OCI-LY1 (cell line): ENCODE measurements around the gene GRK5.

Experiments
- H2AFZ ChIP-seq: fragments of 200-600 bp; sonication (generic), shearing (Covaris generic); 2 replicates; pipeline ENCODE4 v1.6.0; 2014; ENCODE audit warnings: antibody characterized with exemption, mild to moderate bottlenecking, low read length
- H3F3A ChIP-seq: fragments of 200-600 bp; sonication (generic), shearing (Covaris generic); 2 replicates; pipeline ENCODE4 v1.6.0; 2014; ENCODE audit warnings: mild to moderate bottlenecking, antibody characterized with exemption, low read length, moderate library complexity; ENCODE audit not compliant: insufficient read depth
- H3K27ac ChIP-seq: fragments of 200-600 bp; sonication (generic); 2 replicates; pipeline ENCODE4 v1.5.1; 2014; ENCODE audit warnings: low read length, mixed run types, mild to moderate bottlenecking, low read depth; ENCODE audit not compliant: poor library complexity, severe bottlenecking
- H3K27me3 ChIP-seq: fragments of 200-600 bp; sonication (generic); 2 replicates; pipeline ENCODE4 v1.6.0; 2014; ENCODE audit warnings: antibody characterized with exemption, mild to moderate bottlenecking, low read length, moderate library complexity; ENCODE audit not compliant: insufficient read depth
- H3K36me3 ChIP-seq: fragments of 200-600 bp; sonication (generic); 2 replicates; pipeline ENCODE4 v1.6.1; 2014; ENCODE audit warnings: mild to moderate bottlenecking, antibody characterized with exemption, low read length, moderate library complexity, mixed read lengths; ENCODE audit not compliant: insufficient read depth
- H3K4me1 ChIP-seq: fragments of 200-600 bp; sonication (generic); 2 replicates; pipeline ENCODE4 v1.5.1; 2014; ENCODE audit warnings: mild to moderate bottlenecking, low read length, moderate library complexity; ENCODE audit not compliant: insufficient read depth, severe bottlenecking
- H3K4me2 ChIP-seq: fragments of 200-600 bp; sonication (generic), shearing (Covaris generic); 2 replicates; pipeline ENCODE4 v1.6.1; 2014; ENCODE audit warnings: low read length
- H3K4me3 ChIP-seq: fragments of 200-600 bp; sonication (generic); 2 replicates; pipeline ENCODE4 v1.5.1; 2014; ENCODE audit warnings: low read length, low read depth, mild to moderate bottlenecking, mixed read lengths; ENCODE audit not compliant: poor library complexity, severe bottlenecking
- H3K79me2 ChIP-seq: fragments of 200-600 bp; shearing (Covaris generic); 2 replicates; pipeline ENCODE4 v1.6.1; 2016; ENCODE audit warnings: mixed run types, low read length, mixed read lengths; ENCODE audit not compliant: insufficient read depth
- H3K9ac ChIP-seq: fragments of 200-600 bp; sonication (generic), shearing (Covaris generic); 2 replicates; pipeline ENCODE4 v1.6.1; 2014; ENCODE audit warnings: mild to moderate bottlenecking, low read length, mixed read lengths
- H3K9me2 ChIP-seq: fragments of 200-600 bp; sonication (generic), shearing (Covaris generic); 2 replicates; pipeline ENCODE4 v1.6.1; 2014; ENCODE audit warnings: low read depth, mild to moderate bottlenecking, low read length, mixed read lengths
- H3K9me3 ChIP-seq: fragments of 200-600 bp; shearing (Covaris generic); 2 replicates; pipeline ENCODE4 v1.6.1; 2014; ENCODE audit warnings: low read length, mixed read lengths
- H4K20me1 ChIP-seq: fragments of 200-600 bp; sonication (generic), shearing (Covaris generic); 2 replicates; pipeline ENCODE4 v1.6.0; 2016; ENCODE audit warnings: mild to moderate bottlenecking, low read length; ENCODE audit not compliant: insufficient read depth
- CTCF ChIP-seq: fragments of 200-600 bp; sonication (generic), shearing (Covaris generic); IDR thresholded peaks from 2 replicates; pipeline ENCODE4 v1.5.1; 2017; ENCODE audit warnings: mild to moderate bottlenecking, antibody characterized with exemption, low read length, moderate library complexity, mixed read lengths
- EZH2 ChIP-seq: fragments of 200-600 bp; sonication (generic), shearing (Covaris generic); IDR thresholded peaks from 2 replicates; pipeline ENCODE4 v1.8.0; 2017; ENCODE audit warnings: borderline replicate concordance, mixed run types, mild to moderate bottlenecking, antibody characterized with exemption, low read length, moderate library complexity, mixed read lengths

The GRK5 gene

GRCh38 chr10:119243967-119244366 is 36.6 kb downstream of the GRK5 start:
- no peaks in the 10 kb centered on the region; the same call in 1 of the 2 replicates for H3K27me3 ChIP-seq
- H3K9me3 ChIP-seq: no peaks in the 10 kb centered on the region
- no peaks in the 10 kb centered on the region for H3F3A ChIP-seq
- no peak overlapping the region for H3K4me2 ChIP-seq
- TF ChIP-seq CTCF (no peak), EZH2 (no peak)
- no peaks in the 10 kb centered on the region for H3K4me1 ChIP-seq
- H3K4me3 ChIP-seq: no peak overlapping the region
- no peaks in the 10 kb centered on the region for H4K20me1 ChIP-seq
- H2AFZ ChIP-seq: no peak overlapping the region
- H3K9me2 ChIP-seq: no peaks in the 10 kb centered on the region
- H3K27ac ChIP-seq: no peak overlapping the region
- H3K36me3 ChIP-seq: no peaks in the 10 kb centered on the region
- no peaks in the 10 kb centered on the region for H3K79me2 ChIP-seq
- no peak overlapping the region for H3K9ac ChIP-seq

- Histone ChIP-seq H3K79me2 (no peaks in the 10 kb centered on the region), H3K4me2 (no peak overlapping the region), H3K36me3 (no peaks in the 10 kb centered on the region), H3K9me2 (no peaks in the 10 kb centered on the region), H2AFZ (no peak overlapping the region), H3K27me3 (no peaks in the 10 kb centered on the region; the same call in 1 of the 2 replicates), H3K9ac (no peak overlapping the region), H3K4me3 (no peak overlapping the region), H3K4me1 (no peaks in the 10 kb centered on the region), H4K20me1 (no peaks in the 10 kb centered on the region), H3K27ac (no peak overlapping the region), H3K9me3 (no peaks in the 10 kb centered on the region), H3F3A (no peaks in the 10 kb centered on the region)
- no peak for TF ChIP-seq EZH2
- no peak for TF ChIP-seq CTCF
These were observed 37.9 kb downstream of the GRK5 start for GRCh38 chr10:119245272-119245671.

DNA sequence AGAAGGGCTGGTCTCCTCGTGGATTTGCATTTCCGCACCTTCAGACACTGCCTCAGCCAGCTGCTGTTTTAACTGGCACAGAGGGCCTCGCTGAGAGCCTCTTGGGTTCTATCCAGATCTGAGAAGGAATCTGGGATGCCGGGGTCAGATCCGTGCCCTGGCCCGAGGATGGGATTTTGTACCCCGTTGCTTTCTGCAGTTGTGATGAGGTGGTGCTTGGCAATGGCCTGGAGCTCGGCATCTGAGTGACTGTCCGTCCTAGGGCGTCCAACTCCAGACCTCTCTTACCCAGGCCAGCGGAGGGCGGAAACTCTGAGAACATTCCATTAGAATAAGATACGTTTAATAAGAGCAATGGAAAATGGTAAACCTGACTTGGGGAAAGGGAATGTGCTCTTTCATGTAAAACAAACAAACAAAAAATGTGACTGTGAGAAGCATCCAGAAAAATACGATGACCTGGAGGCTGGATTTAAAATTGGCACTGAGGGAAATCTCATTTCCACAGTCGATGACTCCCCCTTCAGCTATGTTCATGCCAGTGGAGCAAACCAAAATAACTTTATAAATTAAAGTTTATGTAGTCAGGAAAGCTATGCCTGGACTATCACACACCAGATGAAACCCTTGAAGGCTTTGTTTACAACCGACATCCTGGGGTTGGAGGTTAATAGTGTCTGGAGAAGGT is 39.6 kb downstream of the GRK5 start:
- H4K20me1 ChIP-seq: no peaks in the 10 kb centered on the region
- no peak overlapping the region for H3K9ac ChIP-seq
- no peaks in the 10 kb centered on the region for H3K27me3 ChIP-seq
- no peak overlapping the region for H3K4me3 ChIP-seq
- H3K27ac ChIP-seq: no peak overlapping the region
- no peak overlapping the region for H3K4me2 ChIP-seq
- no peaks in the 10 kb centered on the region for H3K79me2 ChIP-seq
- H3K36me3 ChIP-seq: no peaks in the 10 kb centered on the region
- TF ChIP-seq CTCF: no peak
- no peak for TF ChIP-seq EZH2
- no peaks in the 10 kb centered on the region for H3K4me1 ChIP-seq
- H3K9me3 ChIP-seq: no peaks in the 10 kb centered on the region
- no peaks in the 10 kb centered on the region for H3F3A ChIP-seq
- no peak overlapping the region for H2AFZ ChIP-seq
- H3K9me2 ChIP-seq: no peaks in the 10 kb centered on the region
